ENCODE measurements around the gene TENM3.

The TENM3 gene

DNA sequence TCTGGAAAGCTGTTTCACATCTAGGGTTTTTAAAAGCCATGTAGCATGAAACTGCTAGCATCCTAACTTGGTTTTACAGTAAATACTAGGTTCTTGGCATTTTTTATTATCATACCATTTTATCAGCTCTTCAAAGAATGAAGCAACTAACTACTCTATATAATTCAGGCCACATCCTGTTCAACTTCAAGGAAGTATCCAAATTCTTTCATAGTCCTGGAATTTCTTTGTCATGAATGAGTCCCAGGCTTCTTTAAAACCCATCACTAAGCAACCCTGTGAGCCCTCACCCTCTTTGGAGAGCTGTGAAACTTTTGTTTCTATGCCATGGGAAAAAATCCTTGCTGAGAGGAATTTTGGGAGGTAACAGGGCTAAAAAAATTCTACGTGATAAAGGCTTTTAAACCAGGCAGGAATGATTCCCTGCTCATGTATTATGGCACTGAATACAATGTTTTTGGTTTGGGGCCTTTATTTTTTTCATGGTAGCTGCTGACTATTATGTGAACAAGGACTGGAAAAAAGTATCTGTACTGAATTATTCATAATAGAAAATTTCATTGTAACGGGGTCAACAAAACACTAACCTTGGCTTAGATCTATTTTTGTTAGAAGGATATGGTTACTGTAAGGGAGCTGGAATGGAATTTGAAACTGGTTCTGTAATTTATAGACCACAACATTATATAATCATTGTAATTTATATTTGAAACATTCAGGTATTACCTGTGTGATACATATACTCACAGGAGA is 509.1 kb downstream of the TENM3 start:
- FAIRE-seq: no peak
- TF ChIP-seq, protein P1, sequence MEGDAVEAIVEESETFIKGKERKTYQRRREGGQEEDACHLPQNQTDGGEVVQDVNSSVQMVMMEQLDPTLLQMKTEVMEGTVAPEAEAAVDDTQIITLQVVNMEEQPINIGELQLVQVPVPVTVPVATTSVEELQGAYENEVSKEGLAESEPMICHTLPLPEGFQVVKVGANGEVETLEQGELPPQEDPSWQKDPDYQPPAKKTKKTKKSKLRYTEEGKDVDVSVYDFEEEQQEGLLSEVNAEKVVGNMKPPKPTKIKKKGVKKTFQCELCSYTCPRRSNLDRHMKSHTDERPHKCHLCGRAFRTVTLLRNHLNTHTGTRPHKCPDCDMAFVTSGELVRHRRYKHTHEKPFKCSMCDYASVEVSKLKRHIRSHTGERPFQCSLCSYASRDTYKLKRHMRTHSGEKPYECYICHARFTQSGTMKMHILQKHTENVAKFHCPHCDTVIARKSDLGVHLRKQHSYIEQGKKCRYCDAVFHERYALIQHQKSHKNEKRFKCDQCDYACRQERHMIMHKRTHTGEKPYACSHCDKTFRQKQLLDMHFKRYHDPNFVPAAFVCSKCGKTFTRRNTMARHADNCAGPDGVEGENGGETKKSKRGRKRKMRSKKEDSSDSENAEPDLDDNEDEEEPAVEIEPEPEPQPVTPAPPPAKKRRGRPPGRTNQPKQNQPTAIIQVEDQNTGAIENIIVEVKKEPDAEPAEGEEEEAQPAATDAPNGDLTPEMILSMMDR (IDR thresholded peaks at IDR 0.05; ENCODE audit: insufficient read depth, missing control alignments): no peak
- DNase-seq (ENCODE audit: insufficient read length, low spot score): no peak

GRCh38 chr4:182754895-182755294 is 511.7 kb downstream of the TENM3 start:
- TF ChIP-seq, protein P1 (IDR thresholded peaks at IDR 0.05; ENCODE audit: insufficient read depth, missing control alignments): no peak
- FAIRE-seq (no peak), DNase-seq (ENCODE audit: insufficient read length, low spot score) (no peak)

GRCh38 chr4:182756161-182756690 is 513.0 kb downstream of the TENM3 start:
- FAIRE-seq (no peak), DNase-seq (ENCODE audit: insufficient read length, low spot score) (no peak)
- TF ChIP-seq, protein P1 (IDR thresholded peaks at IDR 0.05; ENCODE audit: insufficient read depth, missing control alignments): no peak

- FAIRE-seq: no peak
- no peak for DNase-seq (ENCODE audit: insufficient read length, low spot score)
- TF ChIP-seq, protein P1 (IDR thresholded peaks at IDR 0.05; ENCODE audit: insufficient read depth, missing control alignments): no peak
Observed at GRCh38 chr4:182758273-182758672, 515.1 kb downstream of the TENM3 start.

DNA sequence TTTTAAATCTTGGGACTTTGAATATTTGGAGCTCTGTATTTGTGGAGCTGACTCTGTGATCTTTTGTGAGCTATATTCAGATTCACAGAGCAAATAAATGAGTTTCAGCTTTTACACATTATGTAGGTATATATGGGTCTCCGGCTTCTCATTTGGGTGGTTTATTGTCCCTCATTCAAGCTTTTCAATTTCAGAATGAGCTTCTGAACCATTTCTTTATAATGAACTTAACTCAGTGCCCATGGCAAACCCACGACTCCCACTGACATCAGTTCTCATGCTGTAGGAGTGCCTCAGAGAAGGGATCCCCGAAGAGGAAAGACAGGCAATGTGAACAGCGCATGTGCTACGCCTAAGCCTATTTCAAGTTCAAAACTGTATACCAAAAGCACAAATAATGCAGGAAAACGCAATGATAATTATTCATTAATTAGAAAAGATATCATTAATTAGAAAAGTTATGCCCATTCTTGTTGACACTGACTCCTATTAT is 517.4 kb downstream of the TENM3 start:
- DNase-seq (ENCODE audit: insufficient read length, low spot score) (no peak), FAIRE-seq (no peak)
- TF ChIP-seq, protein P1 (IDR thresholded peaks at IDR 0.05; ENCODE audit: insufficient read depth, missing control alignments): no peak

GRCh38 chr4:182764137-182764536 is 520.9 kb downstream of the TENM3 start:
- TF ChIP-seq, protein P1 (IDR thresholded peaks at IDR 0.05; ENCODE audit: insufficient read depth, missing control alignments): no peak
- DNase-seq (ENCODE audit: insufficient read length, low spot score) (no peak), FAIRE-seq (no peak)

- FAIRE-seq: no peak
Observed at GRCh38 chr4:182764642-182765041, 521.4 kb downstream of the TENM3 start.

More at GRCh38 chr4:182764642-182765041, 521.4 kb downstream of the TENM3 start:
- TF ChIP-seq, protein P1 (IDR thresholded peaks at IDR 0.05; ENCODE audit: insufficient read depth, missing control alignments): no peak
- no peak for DNase-seq (ENCODE audit: insufficient read length, low spot score)

All from D721Med (cell line).